ENCODE measurements around the gene RBM47. TPM values are rescaled to one million over a fixed set of nuclear protein-coding genes. Genes with fewer than 3 reads are reported as not detected.

Gene RBM47
- total RNA-seq, 1 donor from 2014 or later, result 0.11 TPM

- Mint-ChIP-seq H3K4me1 (ENCODE audit: unreplicated experiment) (no peaks in the 10 kb centered on the region), H3K9me3 (ENCODE audit: unreplicated experiment) (no peaks in the 10 kb centered on the region), H3K27ac (ENCODE audit: unreplicated experiment) (no peak overlapping the region), H3K27me3 (ENCODE audit: unreplicated experiment) (peaks cover 6% of the 10 kb centered on the region), H3K4me3 (ENCODE audit: unreplicated experiment) (no peak overlapping the region), H3K36me3 (ENCODE audit: unreplicated experiment) (no peaks in the 10 kb centered on the region)
- TF ChIP-seq, protein P1, sequence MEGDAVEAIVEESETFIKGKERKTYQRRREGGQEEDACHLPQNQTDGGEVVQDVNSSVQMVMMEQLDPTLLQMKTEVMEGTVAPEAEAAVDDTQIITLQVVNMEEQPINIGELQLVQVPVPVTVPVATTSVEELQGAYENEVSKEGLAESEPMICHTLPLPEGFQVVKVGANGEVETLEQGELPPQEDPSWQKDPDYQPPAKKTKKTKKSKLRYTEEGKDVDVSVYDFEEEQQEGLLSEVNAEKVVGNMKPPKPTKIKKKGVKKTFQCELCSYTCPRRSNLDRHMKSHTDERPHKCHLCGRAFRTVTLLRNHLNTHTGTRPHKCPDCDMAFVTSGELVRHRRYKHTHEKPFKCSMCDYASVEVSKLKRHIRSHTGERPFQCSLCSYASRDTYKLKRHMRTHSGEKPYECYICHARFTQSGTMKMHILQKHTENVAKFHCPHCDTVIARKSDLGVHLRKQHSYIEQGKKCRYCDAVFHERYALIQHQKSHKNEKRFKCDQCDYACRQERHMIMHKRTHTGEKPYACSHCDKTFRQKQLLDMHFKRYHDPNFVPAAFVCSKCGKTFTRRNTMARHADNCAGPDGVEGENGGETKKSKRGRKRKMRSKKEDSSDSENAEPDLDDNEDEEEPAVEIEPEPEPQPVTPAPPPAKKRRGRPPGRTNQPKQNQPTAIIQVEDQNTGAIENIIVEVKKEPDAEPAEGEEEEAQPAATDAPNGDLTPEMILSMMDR (IDR thresholded peaks at IDR 0.05), result no peak
- no peak for DNase-seq (ENCODE audit: extremely low spot score, unreplicated experiment)
These were observed 17.4 kb downstream of the RBM47 start for GRCh38 chr4:40612283-40612682.

DNA sequence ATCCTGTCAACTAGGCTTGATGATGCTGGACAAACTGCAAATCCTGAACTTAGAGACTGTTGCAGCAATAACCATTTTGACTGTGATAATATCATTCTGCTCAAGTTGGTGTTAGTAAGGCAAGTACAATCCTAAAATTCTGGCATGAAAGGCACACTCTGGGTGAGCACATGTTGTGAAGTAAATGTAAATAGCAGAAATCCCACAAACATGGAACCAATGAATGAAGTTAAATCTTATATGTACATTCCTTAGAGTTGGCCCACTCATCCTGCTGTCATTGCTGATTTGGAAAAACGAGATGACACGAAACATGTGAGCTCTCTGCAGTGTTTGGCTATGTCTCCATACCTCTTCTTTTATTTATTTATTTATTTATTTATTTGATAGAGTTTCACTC, 21.0 kb downstream of the RBM47 start:
- H3K9me3 Mint-ChIP-seq (ENCODE audit: unreplicated experiment), result no peaks in the 10 kb centered on the region
- no peaks in the 10 kb centered on the region for H3K36me3 Mint-ChIP-seq (ENCODE audit: unreplicated experiment)
- TF ChIP-seq, protein P1 (IDR thresholded peaks at IDR 0.05), result no peak
- peaks cover 8% of the 10 kb centered on the region for H3K27me3 Mint-ChIP-seq (ENCODE audit: unreplicated experiment)
- no peak for DNase-seq (ENCODE audit: extremely low spot score, unreplicated experiment)
- H3K4me1 Mint-ChIP-seq (ENCODE audit: unreplicated experiment), result no peaks in the 10 kb centered on the region
- no peak overlapping the region for H3K27ac Mint-ChIP-seq (ENCODE audit: unreplicated experiment)
- H3K4me3 Mint-ChIP-seq (ENCODE audit: unreplicated experiment), result no peak overlapping the region

- TF ChIP-seq, protein P1 (IDR thresholded peaks at IDR 0.05), result no peak
- no peak overlapping the region for H3K27ac Mint-ChIP-seq (ENCODE audit: unreplicated experiment)
- no peak overlapping the region for H3K4me3 Mint-ChIP-seq (ENCODE audit: unreplicated experiment)
These were observed 22.4 kb downstream of the RBM47 start for GRCh38 chr4:40607221-40607620.

DNA sequence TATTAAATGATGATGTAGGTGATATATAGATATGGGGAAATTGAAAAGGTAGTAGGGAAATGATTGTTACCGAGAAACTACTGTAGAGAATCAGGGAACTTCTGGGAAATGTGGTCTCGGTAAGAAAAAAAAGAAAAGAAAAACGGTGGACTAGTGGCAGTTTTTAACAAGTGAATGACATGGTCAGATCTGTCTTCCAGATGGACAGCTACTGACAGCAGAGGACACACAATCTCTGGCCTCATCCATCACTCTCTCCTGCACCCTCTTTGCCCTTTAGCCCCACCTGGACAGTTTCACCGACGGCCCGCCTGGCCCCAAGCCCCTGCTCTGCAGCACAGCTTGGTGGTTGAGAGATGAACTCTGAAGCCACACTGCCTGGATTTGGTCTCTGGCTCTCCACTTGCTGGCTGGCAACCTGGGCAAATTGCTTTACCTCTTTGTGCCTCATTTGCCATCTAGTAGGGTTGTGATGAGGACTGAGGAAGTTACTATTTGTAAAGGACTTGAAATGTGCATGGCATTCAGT, 23.4 kb downstream of the RBM47 start:
- Mint-ChIP-seq H3K27me3 (ENCODE audit: unreplicated experiment) (peaks cover 2% of the 10 kb centered on the region), H3K4me1 (ENCODE audit: unreplicated experiment) (no peaks in the 10 kb centered on the region), H3K4me3 (ENCODE audit: unreplicated experiment) (no peak overlapping the region), H3K9me3 (ENCODE audit: unreplicated experiment) (no peaks in the 10 kb centered on the region), H3K36me3 (ENCODE audit: unreplicated experiment) (no peaks in the 10 kb centered on the region), H3K27ac (ENCODE audit: unreplicated experiment) (no peak overlapping the region)
- no peak for DNase-seq (ENCODE audit: extremely low spot score, unreplicated experiment)
- TF ChIP-seq, protein P1 (IDR thresholded peaks at IDR 0.05), result no peak

More at GRCh38 chr4:40607221-40607620, 22.4 kb downstream of the RBM47 start:
- Mint-ChIP-seq H3K27me3 (ENCODE audit: unreplicated experiment) (peaks cover 2% of the 10 kb centered on the region), H3K4me1 (ENCODE audit: unreplicated experiment) (no peaks in the 10 kb centered on the region), H3K9me3 (ENCODE audit: unreplicated experiment) (no peaks in the 10 kb centered on the region), H3K36me3 (ENCODE audit: unreplicated experiment) (no peaks in the 10 kb centered on the region)
- no peak for DNase-seq (ENCODE audit: extremely low spot score, unreplicated experiment)

DNA sequence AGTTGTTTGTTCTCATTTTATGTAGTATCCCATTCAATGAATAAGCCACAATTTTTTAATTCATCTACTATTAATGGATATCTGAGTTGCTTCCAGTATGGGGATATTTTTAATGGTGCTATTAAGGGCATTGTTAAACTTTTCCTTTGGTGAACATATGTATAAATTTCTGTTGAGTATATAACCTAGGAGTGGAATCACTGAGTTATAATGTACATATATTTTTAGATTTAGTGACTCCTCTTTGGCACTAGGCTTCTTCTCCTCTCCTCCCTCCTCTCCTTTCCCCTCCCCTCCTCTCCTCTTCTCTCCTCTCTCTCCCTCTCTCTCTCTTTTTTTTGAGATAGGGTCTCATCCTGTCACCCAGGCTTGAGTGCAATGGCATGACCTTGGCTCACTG, 26.4 kb downstream of the RBM47 start:
- H3K27ac Mint-ChIP-seq (ENCODE audit: unreplicated experiment), result no peak overlapping the region
- H3K4me3 Mint-ChIP-seq (ENCODE audit: unreplicated experiment), result no peak overlapping the region

More for the DNA sequence above, 26.4 kb downstream of the RBM47 start:
- Mint-ChIP-seq H3K4me1 (ENCODE audit: unreplicated experiment) (no peaks in the 10 kb centered on the region), H3K27me3 (ENCODE audit: unreplicated experiment) (peaks cover 2% of the 10 kb centered on the region), H3K36me3 (ENCODE audit: unreplicated experiment) (no peaks in the 10 kb centered on the region), H3K9me3 (ENCODE audit: unreplicated experiment) (no peaks in the 10 kb centered on the region)
- no peak for DNase-seq (ENCODE audit: extremely low spot score, unreplicated experiment)
- TF ChIP-seq, protein P1 (IDR thresholded peaks at IDR 0.05), result no peak

Data from osteocyte (in vitro differentiated cells).